Fibroblast of the aortic adventitia (primary cell): ENCODE data around the gene RNF207. TPM values are rescaled to one million over a fixed set of nuclear protein-coding genes. Genes with fewer than 3 reads are reported as not detected.

Experiments
- DNase-seq: peaks from one replicate; pipeline ENCODE4 v3.0.0-alpha.2; 2010; ENCODE audit warnings: low read depth
- H3K4me3 ChIP-seq: 2 replicates; pipeline ENCODE4 v1.5.1; 2011; ENCODE audit warnings: low read depth, mild to moderate bottlenecking, control low read depth, low read length, moderate library complexity
- total RNA-seq: library from RNA; depleted of rRNA; stranded (reverse); fragments of >200 nt; gene quantifications from 2 replicates; pipeline ENCODE4 v1.2.3, GENCODE V29; 2012; ENCODE audit warnings: low replicate concordance
- TF ChIP-seq, protein P1 (sequence below): IDR thresholded peaks from 2 replicates; pipeline ENCODE4 v1.5.1; 2011; ENCODE audit warnings: mild to moderate bottlenecking, low read length, control low read depth, inconsistent platforms; ENCODE audit not compliant: insufficient read depth

RNF207 gene
- total RNA-seq, 1 donor: 7.8 TPM

DNA sequence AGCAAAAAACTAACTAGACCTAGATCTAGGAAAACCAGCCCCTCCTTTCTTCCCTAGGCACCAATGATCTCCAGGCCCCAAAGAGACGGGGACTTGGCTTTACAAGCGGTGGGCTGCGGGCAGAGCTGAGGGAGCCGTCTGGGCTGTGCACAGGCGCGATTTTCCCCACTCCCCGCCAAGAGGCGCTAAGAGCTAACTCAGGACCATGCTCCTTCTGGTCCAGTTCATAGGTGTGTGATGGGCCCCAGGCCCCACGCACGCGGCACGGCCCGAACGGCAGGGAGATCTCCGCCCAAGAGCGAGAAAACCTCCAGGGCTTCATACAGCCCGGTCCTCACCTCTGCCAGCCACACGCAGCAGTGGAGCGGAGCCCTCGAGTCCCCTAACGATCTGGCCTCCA is 62.5 kb downstream of the RNF207 start:
- no peak overlapping the region for H3K4me3 ChIP-seq
- DNase-seq: no peak
- TF ChIP-seq, protein P1, sequence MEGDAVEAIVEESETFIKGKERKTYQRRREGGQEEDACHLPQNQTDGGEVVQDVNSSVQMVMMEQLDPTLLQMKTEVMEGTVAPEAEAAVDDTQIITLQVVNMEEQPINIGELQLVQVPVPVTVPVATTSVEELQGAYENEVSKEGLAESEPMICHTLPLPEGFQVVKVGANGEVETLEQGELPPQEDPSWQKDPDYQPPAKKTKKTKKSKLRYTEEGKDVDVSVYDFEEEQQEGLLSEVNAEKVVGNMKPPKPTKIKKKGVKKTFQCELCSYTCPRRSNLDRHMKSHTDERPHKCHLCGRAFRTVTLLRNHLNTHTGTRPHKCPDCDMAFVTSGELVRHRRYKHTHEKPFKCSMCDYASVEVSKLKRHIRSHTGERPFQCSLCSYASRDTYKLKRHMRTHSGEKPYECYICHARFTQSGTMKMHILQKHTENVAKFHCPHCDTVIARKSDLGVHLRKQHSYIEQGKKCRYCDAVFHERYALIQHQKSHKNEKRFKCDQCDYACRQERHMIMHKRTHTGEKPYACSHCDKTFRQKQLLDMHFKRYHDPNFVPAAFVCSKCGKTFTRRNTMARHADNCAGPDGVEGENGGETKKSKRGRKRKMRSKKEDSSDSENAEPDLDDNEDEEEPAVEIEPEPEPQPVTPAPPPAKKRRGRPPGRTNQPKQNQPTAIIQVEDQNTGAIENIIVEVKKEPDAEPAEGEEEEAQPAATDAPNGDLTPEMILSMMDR: no peak

DNA sequence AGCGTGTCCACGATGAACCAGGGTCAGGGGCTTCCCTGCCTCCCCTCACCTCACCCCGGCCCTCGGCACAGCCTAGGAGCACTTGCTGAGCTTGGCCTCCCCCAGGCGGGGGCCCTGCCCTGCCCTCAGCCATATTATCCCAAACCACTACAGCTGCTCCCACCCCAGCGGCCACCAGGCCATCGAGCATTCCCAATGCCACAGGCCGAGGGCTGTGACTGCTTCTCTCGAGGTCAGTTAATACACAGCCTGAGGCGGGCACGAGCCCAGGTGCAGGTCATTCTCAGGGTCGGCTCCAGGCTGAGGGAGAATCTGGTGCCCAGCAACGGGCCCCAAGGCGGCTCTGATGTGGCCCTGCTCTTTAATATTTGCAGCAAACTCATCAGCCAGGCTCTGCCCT is 63.4 kb downstream of the RNF207 start:
- TF ChIP-seq, protein P1: no peak
- no peak for DNase-seq
- H3K4me3 ChIP-seq: no peak overlapping the region

DNA sequence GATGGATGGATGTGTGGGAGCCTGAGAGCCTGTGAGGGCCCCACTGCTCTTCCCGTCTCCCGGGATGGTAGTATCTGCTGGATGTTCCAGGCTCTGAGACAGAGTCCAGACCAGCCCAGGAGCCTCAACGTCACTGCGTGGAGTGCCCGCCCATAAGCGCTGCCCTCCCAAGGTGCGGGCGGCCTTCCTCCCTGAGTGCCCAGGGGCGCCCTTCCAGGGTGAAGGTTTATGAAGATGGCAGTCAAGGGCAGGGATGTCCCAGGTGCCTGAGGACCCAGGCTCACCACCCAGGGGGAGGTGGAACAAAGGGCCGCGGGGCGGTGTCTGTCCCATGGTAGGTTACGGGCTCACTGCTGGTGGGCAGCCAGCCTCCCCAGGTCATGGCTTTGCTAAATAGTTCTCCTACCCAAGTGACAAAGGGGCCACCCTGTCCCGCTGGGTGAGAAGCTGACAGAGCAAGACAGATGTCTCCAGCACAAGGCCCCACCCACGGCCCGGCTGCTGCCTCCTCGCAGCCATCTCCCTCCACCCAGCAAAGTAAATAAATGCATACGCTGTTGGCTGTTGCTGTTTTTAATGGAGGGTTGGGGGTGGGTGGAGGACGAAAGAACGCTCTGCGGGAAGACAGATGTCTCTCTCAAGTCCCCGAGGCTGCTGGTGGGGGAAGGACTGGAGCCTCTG is 63.9 kb downstream of the RNF207 start:
- DNase-seq: no peak
- TF ChIP-seq, protein P1: no peak
- no peak overlapping the region for H3K4me3 ChIP-seq

DNA sequence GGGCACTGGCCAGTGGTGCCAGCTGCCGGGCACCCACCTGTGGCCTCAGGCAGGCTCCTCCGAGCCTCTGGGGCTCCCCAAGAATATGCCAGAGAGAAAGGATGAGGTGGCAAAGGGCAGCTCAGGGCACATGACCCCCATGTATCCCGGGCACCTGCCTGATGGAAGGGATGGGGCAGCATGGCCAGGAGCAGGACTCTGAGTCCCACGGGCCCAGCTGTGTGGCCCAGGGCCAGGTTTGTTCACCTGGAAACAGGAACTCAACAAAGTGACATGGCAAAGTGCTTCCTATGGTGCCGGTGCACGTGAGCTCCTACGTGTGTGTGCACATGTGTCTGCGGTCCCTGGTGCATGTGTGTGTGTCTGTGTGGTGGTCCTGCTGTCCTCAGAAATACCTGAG is 64.5 kb downstream of the RNF207 start:
- TF ChIP-seq, protein P1: no peak
- no peak for DNase-seq
- no peak overlapping the region for H3K4me3 ChIP-seq

Other genes starting within 250 kb of the RNF207 start
- 6.9 and 9.6 TPM in 2 replicates for gene NPHP4, start 213.7 kb upstream of the RNF207 start, total RNA-seq
- 4.0 and 9.1 TPM in 2 replicates for gene KCNAB2, start 160.2 kb upstream of the RNF207 start, total RNA-seq
- 0.08 and 0.09 TPM in 2 replicates for gene CHD5, start 25.8 kb upstream of the RNF207 start, total RNA-seq
- gene RPL22, start 6.5 kb upstream of the RNF207 start, total RNA-seq: 169 and 279 TPM in 2 replicates
- gene ICMT, start 29.8 kb downstream of the RNF207 start, total RNA-seq: 53.5 and 99.1 TPM in 2 replicates
- gene HES3, start 38.1 kb downstream of the RNF207 start, total RNA-seq: not detected in 2 replicates
- 9.9 and 10.9 TPM in 2 replicates for gene GPR153, start 55.0 kb downstream of the RNF207 start, total RNA-seq
- gene ACOT7, start 187.6 kb downstream of the RNF207 start, total RNA-seq: 4.8 and 16.0 TPM in 2 replicates
- gene HES2, start 213.8 kb downstream of the RNF207 start, total RNA-seq: 0.09 and 0.65 TPM in 2 replicates
- not detected in 2 replicates for gene ESPN, start 218.7 kb downstream of the RNF207 start, total RNA-seq